HepG2 (cell line): Measurements from ENCODE around the gene PRKCZ. TPM values are rescaled to one million over a fixed set of nuclear protein-coding genes. Genes with fewer than 3 reads are reported as not detected.

Source experiments
- ATAC-seq: fragments of 200-7000 bp; cut with Tn5 transposase; 3 replicates; pipeline ENCODE4 v1.9.1; 2020; ENCODE audit warnings: mild to moderate bottlenecking, moderate library complexity
- BruUV-seq: library from RNA; stranded (reverse); fragments of 400-500 nt; replicated peaks from 2 replicates; lab custom pipeline; 2021; lab: Mats Ljungman, UMichigan
- CTCF ChIA-PET: fragments of 300-600 bp; formaldehyde crosslinking; extraction: SDS; loops from one replicate; lab custom pipeline; 2021; ENCODE audit warnings: low total read pairs, inconsistent platforms, low intra/inter-chr PET ratio; lab: Yijun Ruan, JAX
- POLR2A ChIA-PET: fragments of 350-600 bp; sonication (Branson Sonifier 250); formaldehyde crosslinking; loops from one replicate; lab custom pipeline; 2020; ENCODE audit warnings: antibody characterized with exemption, inconsistent platforms; lab: Yijun Ruan, JAX
- DNase-seq: peaks from one replicate; pipeline ENCODE4 v3.0.0-alpha.2; 2015; ENCODE audit warnings: low spot score
- FAIRE-seq: peaks from 3 replicates; lab custom pipeline; 2011; peaks lifted over from hg19 to GRCh38; lab: Jason Lieb, UNC
- H2AFZ ChIP-seq: one replicate; pipeline ENCODE4 v1.6.1; 2011; ENCODE audit warnings: low read length, inconsistent platforms
- H3K27ac ChIP-seq: fragments of 300-600 bp; 3 replicates; pipeline ENCODE4 v1.8.0; 2011; ENCODE audit warnings: mixed run types, mild to moderate bottlenecking, mixed read lengths, low read length, inconsistent platforms; ENCODE audit not compliant: insufficient read depth; ENCODE audit errors: extremely low read length
- H3K27me3 ChIP-seq, 2 experiments: fragments of 200-600 bp in 1 of 2; 2 replicates in 1 of 2; 3 replicates in 1 of 2; pipeline versions ENCODE4 v1.6.0 to v1.8.0; 2011; ENCODE audit warnings: low read length in 2 of 2, mild to moderate bottlenecking in 2 of 2, moderate library complexity in 2 of 2, inconsistent platforms in 1 of 2; ENCODE audit not compliant: insufficient read depth in 2 of 2, control insufficient read depth in 1 of 2
- H3K36me3 ChIP-seq, 2 experiments: fragments of 200-600 bp in 1 of 2; replicated peaks in 1 of 2; 2 replicates in 1 of 2; 3 replicates in 1 of 2; pipeline versions ENCODE4 v1.5.1 to v1.8.0; 2011; ENCODE audit warnings: low read length in 2 of 2, inconsistent platforms in 1 of 2; ENCODE audit not compliant: insufficient read depth in 2 of 2, control insufficient read depth in 1 of 2
- H3K4me1 ChIP-seq: 2 replicates; pipeline ENCODE4 v1.5.1; 2012; ENCODE audit warnings: low read length, inconsistent platforms; ENCODE audit not compliant: insufficient read depth
- H3K4me2 ChIP-seq: 2 replicates; pipeline ENCODE4 v1.6.0; 2011; ENCODE audit warnings: low read depth, low read length, inconsistent platforms
- H3K4me3 ChIP-seq, 3 experiments: fragments of 200-600 bp in 1 of 3; sonication (generic), shearing (Covaris generic) in 1 of 3; replicated peaks in 1 of 3; 2 replicates each; pipeline ENCODE4 v1.5.1; 2011 to 2016; ENCODE audit warnings: low read length in 3 of 3, inconsistent platforms in 2 of 3, low read depth in 2 of 3, mild to moderate bottlenecking in 2 of 3, control low read depth in 1 of 3, mixed read lengths in 1 of 3; ENCODE audit not compliant: insufficient read depth in 1 of 3
- H3K79me2 ChIP-seq: one replicate; pipeline ENCODE4 v1.6.1; 2011; ENCODE audit warnings: low read length, inconsistent platforms; ENCODE audit not compliant: insufficient read depth
- H3K9ac ChIP-seq: 2 replicates; pipeline ENCODE4 v1.6.0; 2011; ENCODE audit warnings: mild to moderate bottlenecking, low read depth, low read length, inconsistent platforms; ENCODE audit not compliant: insufficient read depth
- H3K9me3 ChIP-seq: 2 replicates; pipeline ENCODE4 v1.5.1; 2012; ENCODE audit warnings: mild to moderate bottlenecking, low read length
- H4K20me1 ChIP-seq: 2 replicates; pipeline ENCODE4 v1.6.0; 2011; ENCODE audit warnings: inconsistent platforms, mild to moderate bottlenecking, low read length, moderate library complexity; ENCODE audit not compliant: insufficient read depth
- HNRNPK ChIP-seq: fragments of 200-400 bp; formaldehyde crosslinking; IDR thresholded peaks from 2 replicates; pipeline ENCODE4 v1.6.1; 2018; ENCODE audit warnings: low read length, low read depth, moderate library complexity, mild to moderate bottlenecking; ENCODE audit not compliant: poor library complexity, severe bottlenecking
- PCBP2 ChIP-seq: fragments of 200-400 bp; formaldehyde crosslinking; optimal IDR thresholded peaks from 2 replicates; pipeline ENCODE3; 2018; ENCODE audit warnings: low read length, low read depth; ENCODE audit not compliant: poor library complexity, severe bottlenecking
- ZNF687 ChIP-seq: sonication (generic); formaldehyde crosslinking; IDR thresholded peaks from 2 replicates; pipeline ENCODE4 v1.5.1; 2020; ENCODE audit warnings: mild to moderate bottlenecking, missing genetic modification reagents, moderate library complexity
- WGBS: methylation state at CpG from one replicate; pipeline ENCODE4 v1.1.6; 2017; ENCODE audit warnings: low lambda C conversion rate; 5-methylcytosine and 5-hydroxymethylcytosine counted together
- in situ Hi-C: cut with HindIII; loops from 2 replicates; pipeline ENCODE4 v1.10.0; 2017; ENCODE audit warnings: low pct_unique_long_range_greater_than_20kb; ENCODE audit not compliant: extremely low pct_ligation_motif_present
- intact Hi-C: fragments of 100-400 bp; cut with micrococcal nuclease; formaldehyde crosslinking; loops from one replicate; pipeline ENCODE4 v1.10.0; 2022; ENCODE audit not compliant: unreplicated experiment
- polyA plus RNA-seq, 8 experiments: library from polyadenylated mRNA; depleted of rRNA in 3 of 8; stranded (reverse) in 7 of 8; unstranded in 1 of 8; fragments of >200 nt; fragmentation: Illumina TruSeq in 4 of 8; extraction: Trizol in 4 of 8; gene quantifications; 2 replicates each; pipeline versions ENCODE4 v1.2.1 to v1.2.3, GENCODE V29; 2011 to 2016; ENCODE audit warnings: low read depth in 4 of 8, missing spikeins in 1 of 8, mixed read lengths in 1 of 8; ENCODE audit not compliant: insufficient read depth in 1 of 8
- total RNA-seq, 5 experiments: library from RNA; depleted of rRNA; stranded (reverse); fragments of >200 nt; fragmentation: Illumina TruSeq; extraction: Trizol; gene quantifications; 2 replicates each; pipeline ENCODE4 v1.2.3, GENCODE V29; 2016; ENCODE audit warnings: low read depth in 1 of 5

PRKCZ gene
- total and polyA plus RNA-seq, 2 of the 13 experiments (the other 11 are each of a cell fraction or from before 2014, with no cell fraction given): 34.7 to 85.2 TPM

GRCh38 chr1:2175055-2175414, 124.8 kb downstream of the PRKCZ start:
- ChIA-PET POLR2A (no interaction called here), CTCF (no interaction called here)
- H4K20me1 ChIP-seq: no peaks in the 10 kb centered on the region; the same call in 1 of the 2 replicates
- H3K9me3 ChIP-seq: no peaks in the 10 kb centered on the region
- DNase-seq (no peak), ATAC-seq (no peak), FAIRE-seq (no peak)
- peak; percentile 34 for TF ChIP-seq HNRNPK
- TF ChIP-seq ZNF687 (CRISPR knock-in tag): no peak
- TF ChIP-seq PCBP2: peak; percentile 58
- H3K36me3 ChIP-seq: peaks cover 31 to 69% of the 10 kb centered on the region in 2 experiments
- no peaks in the 10 kb centered on the region for H3K79me2 ChIP-seq
- H3K4me1 ChIP-seq: no peaks in the 10 kb centered on the region
- no TSS peak for BruUV-seq
- no peak overlapping the region for H3K27ac ChIP-seq
- H3K27me3 ChIP-seq: no peaks in the 10 kb centered on the region
- intact Hi-C loops (no loop called here), in situ Hi-C loops (loop anchor here (25.0 kb wide), 1 partner anchor 337 kb away; no protein-coding TSS in a partner anchor)
- 95% methylated on average over 8 of the region's 9 CpGs for WGBS
- no peak overlapping the region for H3K4me3 ChIP-seq
- H3K4me2 ChIP-seq: no peak overlapping the region
- no peak overlapping the region for H2AFZ ChIP-seq
- H3K9ac ChIP-seq: no peak overlapping the region
